HG02642 (cell line): Measurements from ENCODE around the gene NHERF1.

ENCODE experiments used
- ATAC-seq: cut with Tn5 transposase; IDR thresholded peaks from one replicate; pipeline ENCODE4 v1.9.1; 2021; ENCODE audit warnings: mild to moderate bottlenecking; ENCODE audit not compliant: unreplicated experiment, poor library complexity

NHERF1 gene

DNA sequence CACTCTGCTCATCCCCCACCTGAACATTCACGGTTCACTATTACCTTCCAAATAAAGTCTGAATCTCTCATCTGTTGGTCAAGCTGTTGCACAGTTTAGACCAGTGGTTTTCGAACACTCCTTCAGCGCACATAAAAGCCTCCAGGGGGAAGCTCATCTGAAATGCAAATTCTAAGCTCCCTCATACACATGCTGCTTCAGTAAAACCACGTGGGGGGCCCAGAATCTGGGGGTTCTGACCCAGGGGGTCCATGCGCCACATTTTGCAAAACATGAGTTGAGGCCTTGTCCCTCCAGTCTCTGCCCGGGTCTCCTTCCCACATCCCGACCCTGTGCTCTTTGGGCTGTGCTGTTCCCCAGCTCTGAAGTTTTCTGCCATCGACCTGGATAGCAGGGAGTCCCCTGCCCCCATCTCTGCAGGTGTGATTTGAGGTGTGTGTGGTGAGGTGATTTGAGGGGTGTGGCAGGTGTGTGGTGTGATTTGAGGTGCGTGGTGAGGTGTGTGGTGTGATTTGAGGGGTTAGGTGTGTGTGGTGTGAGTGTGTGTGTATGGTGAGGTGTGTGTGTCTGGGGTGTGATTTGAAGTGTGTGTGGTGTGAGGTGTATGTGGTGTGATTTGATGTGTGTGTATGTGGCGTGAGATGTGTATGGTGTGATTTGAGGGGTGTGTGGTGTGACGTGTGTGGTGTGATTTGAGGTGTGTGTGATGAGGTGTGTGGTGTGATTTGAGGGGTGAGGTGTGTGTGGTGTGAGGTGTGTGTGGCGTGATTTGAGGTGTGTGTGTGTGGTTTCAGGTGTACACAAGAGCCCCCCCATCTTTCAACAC lies 16.2 kb upstream of the NHERF1 start:
- ATAC-seq, result no peak

GRCh38 chr17:74733365-74734122 lies 14.9 kb upstream of the NHERF1 start:
- no peak for ATAC-seq

DNA sequence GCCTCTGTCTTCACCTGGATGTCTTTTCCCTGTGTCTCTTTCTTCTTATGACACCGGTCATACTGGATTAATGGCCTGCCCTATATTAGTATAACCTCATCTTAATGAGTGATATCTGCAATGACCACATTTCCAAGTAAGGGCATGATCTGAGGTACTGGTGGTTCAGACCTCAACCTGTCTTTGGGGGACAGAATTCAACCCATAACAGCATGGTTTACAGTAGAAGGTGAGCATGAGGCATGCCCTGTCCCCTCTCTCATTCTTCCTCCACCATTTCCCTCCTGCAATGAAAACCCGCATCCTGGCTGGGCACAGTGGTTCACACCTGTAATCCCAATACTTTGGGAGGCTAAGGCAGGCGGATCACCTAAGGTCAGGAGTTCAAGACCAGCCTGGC lies 14.2 kb upstream of the NHERF1 start:
- ATAC-seq, result no peak

DNA sequence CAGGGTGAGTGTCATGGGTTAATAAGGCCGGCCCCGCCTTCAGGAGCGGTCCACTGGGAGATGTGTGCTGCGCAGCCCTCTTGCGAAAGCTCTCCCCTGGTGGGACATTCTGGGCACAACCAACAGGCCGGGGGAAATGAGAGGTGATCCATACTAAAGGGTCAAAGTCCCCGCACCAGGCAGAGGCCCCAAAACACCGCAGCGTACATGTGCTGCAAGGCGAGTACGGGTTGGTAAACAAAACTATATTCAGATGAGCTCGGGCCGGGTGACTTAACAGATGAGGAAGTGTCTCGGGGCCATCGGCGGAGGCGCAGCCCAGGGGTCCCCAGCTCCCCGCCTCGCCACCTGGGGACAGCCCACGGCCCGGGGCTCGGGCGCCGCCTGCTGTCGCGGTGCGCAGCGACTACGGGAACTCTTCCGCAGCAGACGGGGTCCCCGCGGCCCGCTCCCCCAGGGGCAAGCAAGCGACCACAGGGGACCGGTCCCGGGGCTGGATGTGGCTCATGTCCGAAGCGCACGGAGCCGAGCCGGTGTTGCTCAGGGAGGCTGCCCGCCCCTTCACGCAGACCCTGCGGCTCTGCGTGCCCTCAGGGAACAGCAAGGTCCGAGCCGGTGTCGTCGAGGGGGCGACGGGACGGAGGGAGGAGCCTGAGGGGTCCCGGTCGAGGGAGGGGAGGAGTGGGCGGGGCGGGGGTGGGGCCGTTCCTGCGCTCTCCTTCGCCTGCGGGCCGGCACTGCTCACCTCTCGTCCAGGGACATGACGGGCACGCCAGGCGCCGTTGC lies 11.7 kb upstream of the NHERF1 start, which contains the start of gene RAB37:
TSS of gene RAB37 (plus strand) at position 744 of the 786 bp plus-strand sequence. CDS start at position 761, 17 bp downstream.
- ATAC-seq, result no peak

DNA sequence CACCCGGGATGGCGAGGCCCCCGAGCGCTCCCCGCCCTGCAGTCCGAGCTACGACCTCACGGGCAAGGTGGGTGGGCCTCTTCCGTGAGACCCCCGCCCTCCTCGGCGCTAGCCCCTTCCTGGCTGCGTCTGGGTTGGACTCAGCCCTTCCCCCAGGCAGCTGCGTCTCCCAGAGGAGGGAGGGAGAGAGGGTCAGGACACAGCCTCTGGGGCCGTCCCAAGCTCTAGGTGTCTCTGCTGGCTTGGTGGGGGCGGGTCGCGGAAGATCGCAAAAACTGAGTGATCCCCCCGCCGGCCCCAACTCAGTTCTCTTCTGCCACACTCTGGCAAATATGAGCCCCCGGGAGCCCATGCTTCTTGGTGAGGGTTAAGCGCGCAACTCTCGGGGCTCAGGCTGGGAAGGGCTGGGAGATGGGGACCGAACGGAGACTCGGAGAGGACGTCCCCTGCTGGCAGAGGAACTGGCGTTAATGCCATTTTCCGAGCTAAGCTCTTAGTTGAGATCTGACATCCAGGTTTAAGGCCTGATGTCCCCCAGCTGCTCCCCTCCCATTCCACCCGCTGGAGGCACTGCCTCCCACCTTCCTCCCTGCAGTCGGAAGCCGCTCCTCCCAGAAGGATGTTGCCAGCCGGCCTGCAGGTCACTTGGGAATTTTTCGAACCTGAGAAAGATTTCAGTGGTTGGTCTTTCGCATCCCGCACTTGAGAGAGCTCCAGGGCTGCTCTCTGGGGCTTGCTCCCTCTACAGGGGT lies 11.0 kb upstream of the NHERF1 start:
- no peak for ATAC-seq

- ATAC-seq, result peak; percentile 44
Measured at GRCh38 chr17:74738051-74738996, 10.1 kb upstream of the NHERF1 start.

DNA sequence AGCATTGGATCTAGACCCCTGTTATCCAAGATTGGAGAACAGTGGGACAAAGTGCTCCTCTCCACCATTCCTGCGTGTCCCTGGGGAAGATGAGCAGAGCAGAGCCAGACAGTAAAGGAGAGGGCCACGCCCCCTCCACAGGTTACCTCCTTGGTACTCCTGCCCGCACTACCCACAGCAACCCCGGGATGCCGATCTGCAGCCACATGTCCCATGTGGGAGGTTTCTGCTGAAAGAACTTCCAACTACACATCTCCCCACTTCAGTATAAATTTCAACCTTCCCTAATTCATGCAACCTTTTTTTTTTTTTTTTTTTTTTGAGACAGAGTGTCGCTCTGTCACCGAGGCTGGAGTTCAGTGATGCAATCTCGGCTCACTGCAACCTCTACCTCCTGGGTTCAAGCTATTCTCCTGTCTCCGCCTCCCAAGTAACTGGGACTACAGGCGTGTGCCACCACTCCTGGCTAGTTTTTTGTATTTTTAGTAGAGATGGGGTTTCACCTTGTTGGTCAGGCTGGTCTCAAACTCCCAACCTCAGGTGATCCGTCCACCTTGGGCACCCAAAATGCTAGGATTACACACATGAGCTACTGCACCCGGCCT lies 9.1 kb upstream of the NHERF1 start:
- ATAC-seq, result no peak

DNA sequence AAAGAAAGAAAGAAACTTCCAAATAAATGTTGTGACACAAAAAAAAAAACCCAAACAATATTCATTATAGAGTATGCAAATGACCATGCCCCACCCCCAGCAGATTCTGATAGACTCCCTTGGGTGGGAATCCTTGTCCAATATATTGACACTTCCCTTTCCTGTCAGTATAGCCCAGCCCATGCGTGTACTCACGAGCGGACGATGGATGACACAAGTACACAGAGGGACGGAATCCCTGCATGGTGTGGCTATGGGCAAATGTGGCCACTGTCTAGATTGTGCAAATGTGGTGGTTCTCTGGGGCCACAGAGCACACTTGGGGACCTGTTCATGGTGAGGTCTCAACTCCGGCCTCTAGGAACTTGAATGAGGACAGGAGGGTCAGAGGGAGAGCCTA lies 8.3 kb upstream of the NHERF1 start:
- ATAC-seq, result no peak

DNA sequence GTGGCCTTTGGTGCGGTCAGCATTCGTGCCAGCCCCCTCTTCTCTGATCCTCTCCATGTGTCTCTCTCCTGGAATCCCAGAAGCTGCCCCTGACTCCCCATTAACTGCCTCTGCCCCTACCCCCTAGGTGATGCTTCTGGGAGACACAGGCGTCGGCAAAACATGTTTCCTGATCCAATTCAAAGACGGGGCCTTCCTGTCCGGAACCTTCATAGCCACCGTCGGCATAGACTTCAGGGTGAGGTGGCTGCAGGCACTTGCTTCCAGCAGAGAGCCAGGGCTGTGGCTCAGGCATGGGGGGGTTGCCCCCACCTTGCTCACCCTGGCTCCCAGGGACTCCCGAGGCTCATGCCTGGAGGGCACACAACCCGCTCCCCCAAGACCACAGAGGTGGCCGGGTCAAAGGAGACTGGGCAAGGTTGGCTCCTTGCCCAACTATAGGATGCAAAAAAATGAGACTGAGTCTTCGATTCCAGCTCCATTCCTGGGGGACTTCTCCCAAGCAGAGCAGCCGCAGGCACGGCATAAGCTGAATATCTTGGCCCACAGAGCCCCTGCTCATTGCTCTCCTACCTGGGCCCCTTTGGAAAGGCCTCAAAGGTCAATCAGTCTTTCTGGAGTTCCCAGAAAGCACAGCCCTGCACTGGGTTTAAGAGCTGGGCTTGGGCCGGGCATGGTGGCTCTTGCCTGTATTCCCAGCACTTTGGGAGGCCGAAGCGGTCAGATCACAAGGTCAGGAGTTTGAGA lies 7.6 kb upstream of the NHERF1 start:
- ATAC-seq, result no peak

- ATAC-seq, result peak; percentile 43
Measured at GRCh38 chr17:74742153-74742515, 6.3 kb upstream of the NHERF1 start.

GRCh38 chr17:74742978-74743545 lies 5.4 kb upstream of the NHERF1 start:
- no peak for ATAC-seq

DNA sequence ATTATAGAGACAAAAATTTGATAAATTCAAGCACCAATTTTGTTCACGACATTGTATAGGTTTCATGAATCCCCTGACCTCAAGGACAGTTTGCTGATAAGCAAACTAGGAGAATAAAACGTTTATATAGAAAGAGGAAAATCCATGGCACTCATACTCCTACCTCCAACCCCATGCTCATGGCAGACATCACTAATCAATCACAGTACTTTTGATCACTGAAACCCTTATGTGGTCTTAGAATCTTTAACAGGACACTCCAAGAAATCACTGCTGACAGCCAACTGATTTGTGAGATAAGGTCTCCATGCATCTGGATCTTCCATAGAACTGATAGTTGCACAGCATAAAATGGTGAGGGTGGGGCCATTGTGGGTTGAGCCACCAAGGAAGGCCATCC lies 4.7 kb upstream of the NHERF1 start:
- no peak for ATAC-seq

DNA sequence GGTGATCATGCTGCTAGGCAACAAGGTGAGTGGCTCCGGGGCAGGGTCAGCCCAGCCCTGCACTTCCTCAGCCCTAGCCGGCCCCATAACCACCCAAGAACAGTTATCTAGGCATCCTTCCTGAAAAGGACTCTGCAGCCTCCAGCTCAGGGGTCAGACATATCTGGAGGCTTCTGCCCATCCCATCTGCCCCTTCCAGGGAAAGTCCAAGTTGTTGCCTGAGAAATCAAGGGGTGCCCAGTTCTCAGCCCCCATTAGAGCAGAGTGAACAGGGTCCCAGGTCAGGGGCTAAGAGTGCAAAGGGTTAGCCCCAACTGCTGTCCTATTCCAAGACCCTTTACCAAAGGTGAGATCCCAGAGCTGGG lies 4.1 kb upstream of the NHERF1 start:
- no peak for ATAC-seq

- no peak for ATAC-seq
Measured at GRCh38 chr17:74744714-74745547, 3.5 kb upstream of the NHERF1 start.

GRCh38 chr17:74745548-74746177 lies 2.8 kb upstream of the NHERF1 start:
- ATAC-seq, result no peak

DNA sequence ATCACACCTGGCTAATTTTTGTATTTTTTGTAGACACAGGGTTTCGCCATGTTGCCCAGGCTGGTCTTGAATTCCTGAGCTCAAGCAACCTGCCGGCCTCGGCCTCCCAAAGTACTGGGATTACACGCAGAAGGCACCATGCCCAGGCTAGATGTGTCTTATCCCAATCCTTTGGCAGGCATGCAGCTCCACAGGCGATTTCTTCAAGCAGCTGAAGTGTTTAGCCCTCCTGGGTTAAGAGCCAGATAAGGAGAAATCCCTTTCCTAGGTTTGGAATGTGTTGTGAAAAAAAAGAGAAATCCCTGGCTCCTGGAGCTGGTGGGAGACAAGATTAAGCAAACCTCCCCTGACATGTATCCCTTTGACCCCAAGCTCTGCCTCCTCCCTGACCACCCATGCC lies 2.1 kb upstream of the NHERF1 start:
- ATAC-seq, result no peak
